Esophagus muscularis mucosa (tissue), 4 donors: ENCODE measurements around the gene LPO.

ENCODE experiments used
- EP300 ChIP-seq: sonication (generic); formaldehyde crosslinking; IDR thresholded peaks from one replicate; pipeline ENCODE4 v1.6.1; 2017; ENCODE audit warnings: antibody characterized with exemption
- POLR2AphosphoS5 ChIP-seq, 2 donors: sonication (generic); formaldehyde crosslinking; IDR thresholded peaks; one replicate each; pipeline ENCODE4 v1.6.1; 2017; ENCODE audit warnings: antibody characterized with exemption in 2 of 2
- TF ChIP-seq, protein P1 (sequence below), 3 experiments: fragments of 200-600 bp in 2 of 3; fragments of 450-650 bp in 1 of 3; sonication (generic) in 2 of 3; IDR thresholded peaks; one replicate each; pipeline ENCODE4 v1.5.1; 2017 to 2019; ENCODE audit warnings: antibody characterized with exemption in 3 of 3, mild to moderate bottlenecking in 2 of 3, moderate library complexity in 1 of 3

DNA sequence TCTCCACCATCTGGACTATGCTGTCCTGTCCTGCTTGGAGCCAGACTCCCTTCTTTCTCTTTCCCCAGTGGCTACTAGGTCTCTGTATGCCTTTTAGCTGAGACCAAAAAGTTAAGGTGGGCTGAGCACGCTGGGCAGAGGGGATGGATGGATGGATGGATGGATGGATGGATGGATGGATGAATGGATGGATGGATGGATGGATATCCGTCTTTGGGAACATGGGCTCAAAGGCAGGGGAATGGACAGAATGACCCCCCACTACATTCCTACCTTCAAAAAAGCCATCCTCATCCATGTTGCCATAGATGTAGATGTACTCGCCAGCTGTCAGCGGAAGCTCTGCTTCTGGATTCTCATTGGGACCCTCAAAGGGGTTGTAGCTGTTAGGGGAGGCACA is 77.4 kb downstream of the LPO start:
- TF ChIP-seq, protein P1, sequence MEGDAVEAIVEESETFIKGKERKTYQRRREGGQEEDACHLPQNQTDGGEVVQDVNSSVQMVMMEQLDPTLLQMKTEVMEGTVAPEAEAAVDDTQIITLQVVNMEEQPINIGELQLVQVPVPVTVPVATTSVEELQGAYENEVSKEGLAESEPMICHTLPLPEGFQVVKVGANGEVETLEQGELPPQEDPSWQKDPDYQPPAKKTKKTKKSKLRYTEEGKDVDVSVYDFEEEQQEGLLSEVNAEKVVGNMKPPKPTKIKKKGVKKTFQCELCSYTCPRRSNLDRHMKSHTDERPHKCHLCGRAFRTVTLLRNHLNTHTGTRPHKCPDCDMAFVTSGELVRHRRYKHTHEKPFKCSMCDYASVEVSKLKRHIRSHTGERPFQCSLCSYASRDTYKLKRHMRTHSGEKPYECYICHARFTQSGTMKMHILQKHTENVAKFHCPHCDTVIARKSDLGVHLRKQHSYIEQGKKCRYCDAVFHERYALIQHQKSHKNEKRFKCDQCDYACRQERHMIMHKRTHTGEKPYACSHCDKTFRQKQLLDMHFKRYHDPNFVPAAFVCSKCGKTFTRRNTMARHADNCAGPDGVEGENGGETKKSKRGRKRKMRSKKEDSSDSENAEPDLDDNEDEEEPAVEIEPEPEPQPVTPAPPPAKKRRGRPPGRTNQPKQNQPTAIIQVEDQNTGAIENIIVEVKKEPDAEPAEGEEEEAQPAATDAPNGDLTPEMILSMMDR (IDR thresholded peaks at IDR 0.05) = no peak
- TF ChIP-seq POLR2AphosphoS5 (IDR thresholded peaks at IDR 0.05) (no peak), EP300 (no peak)
